ENCODE results near the gene A2M. TPM values are rescaled to one million over a fixed set of nuclear protein-coding genes. Genes with fewer than 3 reads are reported as not detected.

The A2M gene
- total and polyA plus RNA-seq, 9 donors = 50.5 to 926 (median 222) TPM

DNA sequence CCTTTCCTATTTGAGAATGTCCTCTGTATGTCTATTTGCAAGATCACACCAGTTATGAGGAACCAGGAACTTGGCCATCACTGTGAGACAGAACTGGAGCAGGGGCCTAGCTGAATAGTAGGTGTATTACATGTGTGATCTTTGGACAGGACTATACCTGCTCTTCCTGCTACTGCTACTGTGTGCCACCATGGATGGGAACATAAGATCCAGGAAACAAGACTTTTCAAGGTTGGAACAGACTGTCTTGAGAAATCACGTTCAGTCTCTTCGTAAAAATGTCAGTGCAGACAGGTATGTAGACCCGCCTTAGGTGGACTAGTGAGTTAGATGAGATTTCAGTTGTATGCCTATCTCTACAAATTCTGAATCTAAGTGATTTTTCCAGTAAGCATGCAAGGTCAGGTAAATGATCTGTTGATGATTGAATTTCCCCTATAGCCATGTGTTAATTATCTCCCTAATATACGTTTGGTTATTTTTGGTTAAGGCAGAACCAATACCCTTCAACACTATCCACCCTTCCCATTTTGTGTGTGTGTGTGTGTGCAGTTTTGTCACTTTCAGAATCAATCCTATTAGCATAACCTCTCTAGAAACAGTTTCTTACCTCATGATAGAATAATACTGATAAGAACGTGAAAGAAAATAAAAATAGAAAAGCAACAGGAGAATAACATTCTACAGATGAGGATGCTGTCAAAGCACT, 7.1 kb downstream of the A2M start:
- no peak overlapping the region for H3K27ac ChIP-seq
- TF ChIP-seq, protein P1, sequence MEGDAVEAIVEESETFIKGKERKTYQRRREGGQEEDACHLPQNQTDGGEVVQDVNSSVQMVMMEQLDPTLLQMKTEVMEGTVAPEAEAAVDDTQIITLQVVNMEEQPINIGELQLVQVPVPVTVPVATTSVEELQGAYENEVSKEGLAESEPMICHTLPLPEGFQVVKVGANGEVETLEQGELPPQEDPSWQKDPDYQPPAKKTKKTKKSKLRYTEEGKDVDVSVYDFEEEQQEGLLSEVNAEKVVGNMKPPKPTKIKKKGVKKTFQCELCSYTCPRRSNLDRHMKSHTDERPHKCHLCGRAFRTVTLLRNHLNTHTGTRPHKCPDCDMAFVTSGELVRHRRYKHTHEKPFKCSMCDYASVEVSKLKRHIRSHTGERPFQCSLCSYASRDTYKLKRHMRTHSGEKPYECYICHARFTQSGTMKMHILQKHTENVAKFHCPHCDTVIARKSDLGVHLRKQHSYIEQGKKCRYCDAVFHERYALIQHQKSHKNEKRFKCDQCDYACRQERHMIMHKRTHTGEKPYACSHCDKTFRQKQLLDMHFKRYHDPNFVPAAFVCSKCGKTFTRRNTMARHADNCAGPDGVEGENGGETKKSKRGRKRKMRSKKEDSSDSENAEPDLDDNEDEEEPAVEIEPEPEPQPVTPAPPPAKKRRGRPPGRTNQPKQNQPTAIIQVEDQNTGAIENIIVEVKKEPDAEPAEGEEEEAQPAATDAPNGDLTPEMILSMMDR (IDR thresholded peaks at IDR 0.05) = no peak
- TF ChIP-seq POLR2A (IDR thresholded peaks at IDR 0.05) (no peak), EP300 (IDR thresholded peaks at IDR 0.05) (no peak)
- no peaks in the 10 kb centered on the region for H3K9me3 ChIP-seq
- no peaks in the 10 kb centered on the region for H3K36me3 ChIP-seq
- H3K4me3 ChIP-seq = no peak overlapping the region
- WGBS, 3 donors = 68 to 79% (median 78%) methylated on average over 5 of the region's 5 CpGs
- no peaks in the 10 kb centered on the region for H3K4me1 ChIP-seq (ENCODE audit: insufficient read depth)
- DNase-seq = no peak
- intact Hi-C loops (cut with DNase I) = no loop called here
- no peaks in the 10 kb centered on the region for H3K27me3 ChIP-seq

- no peaks in the 10 kb centered on the region for H3K36me3 ChIP-seq
- H3K4me3 ChIP-seq = no peak overlapping the region
- no peaks in the 10 kb centered on the region for H3K9me3 ChIP-seq
- no peaks in the 10 kb centered on the region for H3K4me1 ChIP-seq (ENCODE audit: insufficient read depth)
- H3K27ac ChIP-seq = no peak overlapping the region
- TF ChIP-seq, protein P1 (IDR thresholded peaks at IDR 0.05) = no peak
- TF ChIP-seq EP300 (IDR thresholded peaks at IDR 0.05) (no peak), POLR2A (IDR thresholded peaks at IDR 0.05) (no peak)
- intact Hi-C loops (cut with DNase I) = no loop called here
- no peak for DNase-seq
- WGBS, 3 donors = 85 to 90% (median 89%) methylated on average over 3 of the region's 3 CpGs
- no peaks in the 10 kb centered on the region for H3K27me3 ChIP-seq
These were observed 8.2 kb downstream of the A2M start for GRCh38 chr12:9107542-9107873.

DNA sequence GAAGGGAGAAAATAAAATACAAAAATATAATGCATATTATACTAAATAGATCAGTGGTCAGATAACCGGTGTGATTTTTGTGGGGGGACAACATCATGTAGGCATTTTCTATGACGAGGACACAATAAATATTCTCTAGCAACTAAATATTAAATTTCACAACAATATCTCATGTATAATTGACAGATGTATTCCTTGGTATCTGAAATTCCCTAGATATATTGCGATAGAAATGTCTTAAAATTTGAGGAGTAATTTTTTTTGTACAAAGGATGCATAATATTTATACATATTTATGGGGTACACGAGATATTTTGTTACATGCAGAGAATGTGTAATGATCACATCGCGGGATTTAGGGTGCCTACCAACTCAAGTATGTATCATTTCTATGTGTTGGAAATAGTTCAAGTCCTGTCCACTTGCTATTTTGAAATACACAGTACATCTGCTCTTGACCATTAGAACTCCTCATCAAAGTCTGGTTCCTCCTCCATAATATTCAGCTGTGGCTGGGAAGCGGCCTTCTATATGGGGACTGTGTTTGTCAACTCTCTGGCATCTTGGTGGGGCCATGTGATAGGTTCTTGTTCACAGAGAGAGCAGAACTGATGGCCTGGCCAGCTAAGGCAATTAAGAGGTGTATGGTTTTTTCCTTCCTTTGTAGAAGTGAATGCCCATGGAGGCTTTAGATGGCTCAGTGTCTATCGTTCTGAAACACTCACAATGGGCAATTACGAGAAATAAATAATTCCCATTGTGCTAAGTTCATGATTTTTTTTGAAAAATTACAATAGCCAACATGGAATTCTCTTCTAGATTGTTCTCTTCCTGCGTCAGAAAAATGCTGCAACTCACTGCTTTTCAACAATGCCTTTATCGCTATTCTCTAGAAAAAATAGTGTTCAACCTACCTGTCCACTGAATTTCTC, 8.8 kb downstream of the A2M start:
- 89 to 94% (median 93%) methylated on average over 11 of the region's 11 CpGs for WGBS, 3 donors
- no peak for DNase-seq
- TF ChIP-seq EP300 (IDR thresholded peaks at IDR 0.05) (no peak), POLR2A (IDR thresholded peaks at IDR 0.05) (no peak)
- TF ChIP-seq, protein P1 (IDR thresholded peaks at IDR 0.05) = no peak
- Histone ChIP-seq H3K9me3 (no peaks in the 10 kb centered on the region), H3K36me3 (no peaks in the 10 kb centered on the region), H3K4me3 (no peak overlapping the region), H3K4me1 (ENCODE audit: insufficient read depth) (no peaks in the 10 kb centered on the region), H3K27me3 (no peaks in the 10 kb centered on the region), H3K27ac (no peak overlapping the region)
- intact Hi-C loops (cut with DNase I) = no loop called here

DNA sequence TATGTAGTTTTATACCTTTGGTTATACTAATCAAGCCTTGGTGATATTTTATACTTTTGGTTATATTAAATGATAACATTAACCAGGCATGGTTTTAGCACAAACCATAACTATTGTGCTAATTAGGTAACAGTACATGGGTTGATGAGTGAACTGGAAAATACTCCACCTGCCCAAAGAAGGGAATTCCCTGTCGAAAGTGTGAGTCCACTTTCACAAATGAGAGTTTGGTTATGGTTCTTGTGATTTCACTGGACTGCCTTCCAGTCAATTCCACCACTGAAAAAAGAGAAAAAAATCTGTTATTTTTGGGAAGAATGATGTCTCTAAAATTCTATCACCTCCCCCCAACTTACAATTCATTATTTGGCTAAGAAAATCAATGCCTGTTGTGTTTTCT, 9.7 kb downstream of the A2M start:
- Histone ChIP-seq H3K4me3 (no peak overlapping the region), H3K27ac (no peak overlapping the region), H3K36me3 (no peaks in the 10 kb centered on the region), H3K4me1 (ENCODE audit: insufficient read depth) (no peaks in the 10 kb centered on the region), H3K27me3 (no peaks in the 10 kb centered on the region), H3K9me3 (no peaks in the 10 kb centered on the region)
- no peak for DNase-seq
- intact Hi-C loops (cut with DNase I) = no loop called here
- 95 to 96% (median 95%) methylated on average over 1 of the region's 1 CpG for WGBS, 3 donors
- TF ChIP-seq POLR2A (IDR thresholded peaks at IDR 0.05) = no peak
- TF ChIP-seq, protein P1 (IDR thresholded peaks at IDR 0.05) = no peak
- no peak for TF ChIP-seq EP300 (IDR thresholded peaks at IDR 0.05)

Measured in ovary (tissue), 9 donors.